Globus pallidus (tissue), 1 donor: ENCODE data around the gene ZFPM1.
"Not testable (repeated sequence)": the region's sequence is repeated elsewhere in the genome, so short reads cannot be mapped to it uniquely, and the experiment has no call there.

Source experiments
- DNase-seq: peaks from one replicate; pipeline ENCODE4 v3.0.0-alpha.2; 2015; ENCODE audit warnings: low spot score

ZFPM1 gene

DNA sequence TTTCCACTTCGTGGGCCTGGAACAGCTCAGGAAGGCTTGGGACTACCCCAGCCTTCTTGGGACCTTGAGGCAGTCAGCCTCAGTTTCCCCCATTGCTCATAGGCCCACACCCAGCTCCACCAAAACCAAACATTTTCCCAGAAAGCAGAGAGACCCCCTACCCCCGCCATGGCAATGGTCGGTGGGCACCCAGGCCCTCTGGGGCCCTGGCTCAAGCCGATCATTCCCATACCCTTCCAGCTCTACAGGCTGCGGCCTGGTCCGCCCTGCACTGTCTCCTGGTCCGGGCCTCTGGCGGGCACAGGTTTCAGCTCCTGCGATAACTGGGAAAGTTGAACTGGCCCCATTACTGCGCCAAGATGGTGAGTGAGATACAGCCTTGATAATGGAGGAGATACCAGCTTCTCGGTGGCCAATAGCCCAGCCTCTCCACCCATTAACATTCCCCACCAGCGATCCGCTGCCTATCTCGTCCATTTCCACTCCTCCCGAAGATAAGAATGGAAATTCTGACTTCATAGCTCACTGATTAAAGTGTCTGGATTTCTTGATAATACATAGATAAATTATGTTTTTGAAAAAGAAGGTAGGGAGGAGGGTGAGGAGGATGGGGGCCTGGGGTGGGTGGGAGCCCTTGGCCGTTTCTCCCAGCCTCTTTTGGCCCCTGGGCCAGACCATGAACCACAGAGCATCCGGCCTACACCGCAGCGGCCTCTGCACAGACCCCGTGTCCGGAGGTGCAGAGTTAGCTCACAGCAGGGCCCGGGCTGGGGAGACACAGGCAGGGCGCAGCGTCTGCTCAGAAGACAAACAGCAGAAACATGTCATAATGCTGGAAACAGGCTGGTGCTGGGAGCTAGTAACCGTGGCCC is 11.6 kb downstream of the ZFPM1 start:
- no peak for DNase-seq

DNA sequence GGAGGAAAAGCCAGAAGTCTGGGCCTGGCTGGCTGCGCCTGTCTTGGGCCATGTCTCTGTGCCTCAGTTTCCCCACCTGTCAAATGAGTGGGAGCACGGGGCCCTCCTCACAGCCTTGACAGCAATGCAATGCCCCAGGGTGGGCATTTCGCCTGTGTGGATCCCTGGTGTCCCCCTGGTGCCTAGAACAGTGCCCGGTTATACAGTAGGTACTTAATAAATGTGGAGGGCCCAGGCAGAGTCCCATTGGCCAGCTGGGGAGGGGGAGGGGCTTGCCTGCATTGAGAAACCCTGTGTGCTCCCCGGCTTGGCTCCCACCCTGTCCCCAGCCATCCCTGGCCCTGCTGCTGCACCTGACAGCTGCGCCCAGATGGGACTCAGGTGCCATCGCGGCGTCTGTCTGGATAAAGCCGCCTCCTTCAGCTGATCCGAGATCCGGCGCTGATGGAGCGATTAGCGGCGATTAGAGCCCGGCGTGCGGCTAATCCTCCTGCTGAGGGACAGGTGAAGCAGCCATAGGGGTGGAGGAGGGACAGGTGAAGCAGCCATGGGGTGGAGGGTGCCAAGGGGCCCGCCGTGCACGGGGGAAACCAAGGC is 12.4 kb downstream of the ZFPM1 start:
- DNase-seq, result no peak

DNA sequence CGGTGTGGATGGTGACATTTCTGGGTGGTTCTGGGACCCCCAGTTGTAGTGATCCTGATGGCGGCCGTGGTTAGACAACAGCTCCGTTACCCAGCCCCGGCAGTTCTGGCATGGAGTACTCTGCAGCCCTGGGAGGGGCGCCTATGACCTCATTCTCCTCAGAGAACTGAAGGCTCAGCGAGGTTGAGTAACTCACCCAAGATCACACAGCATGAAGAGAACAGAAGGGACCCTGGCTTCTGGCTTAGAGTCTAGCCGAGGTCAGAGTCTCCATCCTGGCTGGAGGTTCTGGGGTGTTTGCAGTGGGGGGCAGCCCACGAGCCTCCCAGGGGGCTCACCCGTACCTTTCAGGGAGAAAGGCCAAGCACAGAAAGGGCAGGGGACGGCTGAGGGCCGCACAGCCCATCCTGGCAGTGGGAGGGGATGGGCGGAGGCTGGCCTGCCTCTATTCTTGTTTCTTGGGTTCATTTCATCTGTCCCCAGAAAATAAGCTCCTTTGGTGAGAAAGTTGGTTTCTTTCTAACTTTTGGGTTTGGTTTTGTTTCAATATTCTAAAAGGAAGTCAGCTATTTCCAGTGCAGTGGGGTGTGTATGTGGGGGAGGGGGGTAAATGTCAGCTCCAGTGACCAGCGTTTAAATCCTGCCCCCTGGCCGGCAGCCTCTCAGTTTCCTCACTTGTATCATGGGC is 13.2 kb downstream of the ZFPM1 start:
- no peak for DNase-seq

DNA sequence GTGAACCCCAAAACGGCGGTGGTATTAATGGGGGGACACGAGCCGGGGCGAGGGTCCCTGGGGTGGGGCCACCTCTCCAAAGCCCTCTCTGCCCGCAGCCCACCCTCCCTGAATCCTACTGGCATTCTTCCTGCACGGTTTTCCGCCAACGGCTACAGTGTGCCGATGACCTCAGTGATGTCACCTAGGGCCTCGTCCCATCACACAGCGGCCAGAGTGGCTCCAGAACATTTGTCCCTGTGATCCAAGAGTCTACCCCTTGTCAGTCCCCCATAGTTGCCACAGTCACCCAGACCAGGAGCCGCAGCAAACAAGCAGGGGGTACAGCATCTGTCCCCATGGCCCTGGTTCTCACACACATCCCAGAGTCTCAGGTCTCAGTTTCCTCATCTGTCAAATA is 13.9 kb downstream of the ZFPM1 start:
- no peak for DNase-seq

DNA sequence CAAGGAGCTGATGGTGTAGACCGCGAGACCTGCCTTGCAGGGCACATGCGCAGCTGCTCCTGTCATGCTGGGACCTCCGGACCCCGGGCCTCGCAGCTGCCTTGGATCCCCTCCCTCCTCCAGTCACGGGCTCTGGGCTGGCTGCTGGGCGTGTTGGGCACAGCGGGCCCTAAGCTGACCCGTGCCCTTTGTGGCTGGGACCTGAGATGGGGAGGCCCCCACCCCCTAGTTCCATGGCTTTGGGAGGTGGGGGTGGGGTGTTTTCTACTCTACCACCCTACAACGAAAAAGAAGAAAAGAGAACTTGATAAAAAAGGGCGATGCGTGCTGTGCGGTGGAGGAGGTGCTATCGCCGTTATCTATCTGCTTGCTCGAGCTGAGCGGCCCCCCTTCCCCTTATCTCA is 14.5 kb downstream of the ZFPM1 start:
- DNase-seq, result no peak

DNA sequence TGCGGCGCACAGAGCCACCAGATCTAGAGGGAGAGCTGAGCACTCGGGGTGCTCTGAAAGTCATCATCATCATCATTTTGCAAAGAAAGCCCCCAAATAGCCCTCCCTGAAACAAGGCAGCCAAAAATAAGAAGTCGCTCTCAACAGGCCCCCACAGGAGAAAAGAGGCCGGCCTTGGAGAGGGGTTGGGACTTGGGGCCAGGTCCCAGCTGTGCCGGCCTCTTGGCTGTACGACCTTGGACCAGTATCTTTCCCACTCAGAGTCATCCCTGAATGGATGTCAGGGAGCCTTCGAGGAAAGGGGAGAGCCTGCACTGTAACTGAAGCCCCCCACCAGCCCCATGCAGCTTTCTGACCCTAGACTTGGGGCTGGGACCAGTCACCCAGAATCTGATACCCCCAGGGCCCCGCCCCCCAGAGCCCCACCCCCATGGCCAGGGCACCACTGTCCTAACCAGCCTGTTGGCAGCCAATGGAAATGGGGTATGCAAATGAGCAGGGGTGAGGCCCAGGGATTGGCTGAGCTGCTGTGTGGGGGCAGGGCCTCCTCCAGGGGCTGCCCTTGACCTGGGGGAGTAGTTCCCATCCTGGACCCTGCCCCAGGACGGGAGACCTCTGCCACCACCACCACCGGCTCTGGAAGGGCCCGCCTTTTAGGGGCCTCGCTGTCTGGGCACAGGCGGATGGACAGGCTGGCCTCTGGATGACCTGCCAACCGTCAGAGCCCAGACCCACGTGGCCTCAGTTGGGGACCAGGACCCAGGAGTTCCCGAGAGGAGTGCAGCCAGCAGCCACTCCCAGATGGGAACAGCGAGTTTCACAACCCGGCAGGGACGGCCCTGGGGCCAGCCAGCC is 15.4 kb downstream of the ZFPM1 start:
- no peak for DNase-seq

DNA sequence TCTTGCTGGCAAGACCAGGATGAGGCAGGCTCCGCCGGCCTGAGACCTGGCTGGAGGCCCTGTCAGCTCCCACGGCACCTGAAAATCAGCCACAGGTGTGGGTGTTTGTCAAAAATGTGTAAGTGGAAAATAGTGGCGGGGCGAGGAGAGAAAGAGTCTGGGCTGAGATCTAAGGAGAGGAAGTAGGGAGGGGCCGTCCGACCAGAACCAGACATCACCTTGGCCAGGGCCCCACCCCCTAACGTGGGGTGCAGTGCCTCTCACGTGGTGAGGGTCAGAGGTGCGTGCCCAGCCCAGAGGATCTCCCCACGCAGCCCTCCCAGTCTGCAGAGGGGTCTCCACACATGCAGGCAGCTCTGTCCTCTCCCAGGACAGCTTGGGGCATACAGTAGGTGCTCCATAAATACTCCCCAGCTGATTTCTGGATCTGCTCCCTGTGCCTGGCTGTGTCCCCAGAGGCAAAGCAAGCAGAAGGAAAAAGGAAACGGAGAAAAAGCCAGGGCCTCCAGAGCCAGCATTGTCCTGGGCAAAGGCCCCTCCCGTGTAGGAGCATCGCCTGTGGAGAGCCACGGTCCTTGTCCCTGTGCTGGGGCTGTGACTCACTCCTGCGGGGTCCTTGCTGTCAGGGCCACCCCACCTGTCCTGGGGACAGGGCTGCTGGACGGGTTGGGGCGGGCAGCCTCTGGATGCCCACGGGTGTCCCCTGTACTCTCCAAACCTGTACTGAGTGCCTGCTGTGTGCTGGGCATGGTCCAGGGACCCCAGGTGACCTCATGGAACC is 16.7 kb downstream of the ZFPM1 start:
- no peak for DNase-seq

DNA sequence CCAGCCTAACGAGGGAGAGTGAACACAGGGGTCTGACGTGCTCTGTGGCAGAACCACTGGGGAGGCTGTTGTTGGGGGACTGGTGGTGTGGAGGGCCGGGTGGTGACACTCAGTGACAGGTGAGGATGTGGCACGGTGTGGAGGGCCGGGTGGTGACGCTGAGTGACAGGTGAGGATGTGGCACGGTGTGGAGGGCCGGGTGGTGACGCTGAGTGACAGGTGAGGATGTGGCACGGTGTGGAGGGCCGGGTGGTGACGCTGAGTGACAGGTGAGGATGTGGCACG is 17.3 kb downstream of the ZFPM1 start:
- DNase-seq, result not testable (repeated sequence)

DNA sequence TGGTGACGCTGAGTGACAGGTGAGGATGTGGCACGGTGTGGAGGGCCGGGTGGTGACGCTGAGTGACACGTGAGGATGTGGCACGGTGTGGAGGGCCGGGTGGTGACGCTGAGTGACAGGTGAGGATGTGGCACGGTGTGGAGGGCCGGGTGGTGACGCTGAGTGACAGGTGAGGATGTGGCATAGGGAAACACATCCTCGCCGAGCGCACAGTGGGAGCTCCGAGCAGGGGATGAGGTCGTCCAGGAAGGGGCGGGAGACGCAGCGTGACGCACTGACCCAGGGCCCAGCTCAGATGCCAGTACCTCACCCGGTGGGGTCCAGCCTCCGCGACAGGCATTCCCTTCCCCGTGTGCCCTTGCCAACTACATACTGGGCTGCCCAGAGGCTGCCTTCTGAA is 17.6 kb downstream of the ZFPM1 start:
- not testable (repeated sequence) for DNase-seq

DNA sequence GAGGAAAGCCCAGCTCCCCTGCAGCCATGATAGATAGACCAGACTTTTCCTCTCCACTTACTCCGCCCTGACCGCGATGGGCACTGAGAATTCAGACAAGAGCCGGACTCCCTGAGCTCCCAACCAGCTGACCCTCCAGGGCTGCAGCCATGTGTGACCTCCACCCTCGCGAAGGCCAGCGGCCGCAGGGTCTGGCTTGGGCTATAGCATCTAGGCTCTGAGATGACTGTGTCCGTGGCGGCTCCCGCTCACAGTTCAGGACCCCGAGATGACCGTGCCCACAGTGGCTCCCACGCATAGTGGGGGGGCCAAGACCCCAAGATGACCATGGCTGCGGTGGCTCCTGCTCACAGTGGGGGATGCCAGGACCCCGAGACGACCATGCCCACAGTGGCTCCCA is 18.0 kb downstream of the ZFPM1 start:
- no peak for DNase-seq

DNA sequence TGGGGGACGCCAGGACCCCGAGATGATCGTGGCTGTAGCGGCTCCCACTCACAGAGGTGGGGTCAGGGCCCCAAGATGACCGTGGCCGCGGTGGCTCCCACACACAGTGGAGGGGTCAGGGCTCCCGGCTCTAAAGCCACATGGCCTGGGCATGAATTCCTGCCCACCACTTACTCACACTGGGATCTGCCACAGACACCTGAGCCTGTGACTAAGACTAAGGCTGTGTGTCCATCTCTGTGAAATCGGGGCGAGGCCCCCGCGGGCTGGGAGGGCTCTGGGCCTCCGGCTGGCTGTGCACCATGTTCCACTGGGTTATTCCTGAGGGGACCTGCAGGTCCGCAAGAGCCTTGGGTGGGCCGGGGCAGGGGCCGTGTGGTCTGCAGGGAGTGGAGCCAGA is 18.5 kb downstream of the ZFPM1 start:
- no peak for DNase-seq

DNA sequence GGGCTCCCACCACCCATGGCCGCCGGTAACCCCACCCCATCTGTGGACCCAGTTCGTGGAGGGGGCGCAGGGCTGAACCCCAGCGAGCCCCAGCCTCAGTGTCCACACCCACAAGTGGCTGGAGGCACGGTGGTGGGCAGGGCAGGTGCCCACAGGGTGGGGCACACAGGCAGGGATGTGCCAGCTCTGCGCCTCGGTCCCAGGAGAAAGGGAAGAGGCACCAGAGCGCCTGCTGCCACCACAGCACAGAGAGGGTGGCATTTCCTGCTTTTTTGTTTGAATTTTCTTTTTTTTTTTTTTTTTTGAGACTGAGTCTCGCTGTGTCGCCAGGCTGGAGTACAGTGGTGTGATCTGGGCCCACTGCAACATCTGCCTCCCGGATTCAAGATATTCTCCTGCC is 19.0 kb downstream of the ZFPM1 start:
- DNase-seq, result no peak

DNA sequence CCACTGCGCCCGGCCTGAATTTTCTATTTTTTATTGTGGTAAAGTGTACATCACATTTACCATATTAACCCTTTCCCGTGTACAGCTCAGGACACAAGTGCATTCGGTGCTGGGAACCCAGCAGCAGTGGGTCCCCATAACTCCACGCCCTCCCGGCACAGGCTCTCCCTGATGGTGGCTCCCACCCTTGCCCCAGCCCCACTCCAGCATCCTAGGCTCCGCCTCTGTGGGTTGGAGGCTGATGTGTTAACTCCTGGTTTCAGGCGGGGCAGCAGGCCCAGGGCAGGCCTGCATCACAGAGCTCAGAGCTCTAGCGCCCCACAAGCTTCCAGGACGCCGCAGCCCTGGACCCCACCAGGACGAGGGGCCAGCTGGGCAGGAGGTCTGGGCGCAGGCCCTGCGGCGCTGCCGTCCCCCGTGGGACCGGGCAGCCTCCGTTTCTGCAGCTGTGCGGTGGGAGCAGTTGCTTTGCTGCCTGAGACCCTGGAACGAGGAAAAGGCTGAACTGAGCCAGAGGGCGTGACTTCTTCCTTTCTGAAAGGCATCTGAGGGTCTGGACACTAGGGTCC is 19.6 kb downstream of the ZFPM1 start:
- DNase-seq, result no peak

DNA sequence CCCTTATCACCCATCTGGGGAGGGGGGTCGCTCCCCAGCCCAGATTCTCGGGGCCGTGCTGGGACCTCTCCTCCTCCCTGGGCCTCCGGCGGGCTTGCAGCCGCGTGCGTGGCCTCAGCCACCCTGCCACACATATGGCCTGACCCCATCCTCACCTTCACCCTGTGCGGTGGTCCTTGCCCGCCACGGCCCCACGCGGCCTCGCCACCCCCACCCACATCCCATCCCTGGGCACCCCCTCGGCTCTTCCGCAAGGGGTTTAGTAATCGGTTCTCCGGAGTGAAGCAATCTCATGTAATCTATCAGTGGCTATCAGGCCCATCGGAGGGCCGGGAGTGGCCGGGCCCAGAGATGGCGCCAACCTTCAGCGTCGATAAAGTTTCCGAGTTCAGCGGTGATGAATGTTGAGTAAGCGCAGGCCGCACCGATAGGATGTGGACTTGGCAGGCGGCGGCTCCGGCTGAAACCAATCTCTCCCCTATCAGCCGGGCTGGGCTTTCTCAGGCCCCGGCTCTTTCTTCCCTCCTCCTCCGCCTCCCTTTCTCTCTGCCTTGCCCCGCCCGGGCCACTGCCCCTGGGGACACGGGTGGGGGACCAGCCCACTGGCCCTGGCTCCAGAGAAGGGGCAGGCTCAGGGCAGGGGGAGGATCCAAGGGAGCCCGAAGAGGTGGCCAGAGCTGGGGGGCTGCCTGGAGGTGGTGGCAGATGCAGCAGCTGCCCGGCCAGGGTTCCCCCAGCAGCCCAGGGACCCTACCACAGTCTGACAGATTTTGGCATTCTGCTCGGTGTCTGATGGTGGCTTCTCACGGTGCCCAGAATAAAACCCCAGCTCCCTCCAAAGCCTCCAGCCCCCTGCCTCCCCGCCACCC is 20.8 kb downstream of the ZFPM1 start:
- DNase-seq, result no peak

DNA sequence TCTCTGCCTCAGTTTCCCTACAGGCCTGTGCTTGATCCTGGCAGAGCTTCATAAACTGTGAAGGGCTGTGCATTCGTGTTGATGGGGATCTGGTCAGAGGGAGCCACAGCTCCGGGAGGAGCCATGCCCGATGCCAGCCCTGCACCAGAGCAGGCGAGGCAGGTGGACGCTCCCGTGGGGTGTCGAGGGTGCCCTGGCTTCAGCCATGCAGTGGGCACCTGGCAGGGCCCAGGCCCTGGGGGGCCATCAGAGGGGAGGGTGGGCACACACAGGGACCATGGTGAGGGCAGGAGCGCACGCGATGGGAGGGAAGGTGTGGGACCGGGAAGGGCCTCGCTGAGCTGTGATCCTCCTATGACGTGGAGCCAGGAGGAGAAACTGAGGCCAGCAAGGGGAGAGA is 22.0 kb downstream of the ZFPM1 start:
- no peak for DNase-seq

DNA sequence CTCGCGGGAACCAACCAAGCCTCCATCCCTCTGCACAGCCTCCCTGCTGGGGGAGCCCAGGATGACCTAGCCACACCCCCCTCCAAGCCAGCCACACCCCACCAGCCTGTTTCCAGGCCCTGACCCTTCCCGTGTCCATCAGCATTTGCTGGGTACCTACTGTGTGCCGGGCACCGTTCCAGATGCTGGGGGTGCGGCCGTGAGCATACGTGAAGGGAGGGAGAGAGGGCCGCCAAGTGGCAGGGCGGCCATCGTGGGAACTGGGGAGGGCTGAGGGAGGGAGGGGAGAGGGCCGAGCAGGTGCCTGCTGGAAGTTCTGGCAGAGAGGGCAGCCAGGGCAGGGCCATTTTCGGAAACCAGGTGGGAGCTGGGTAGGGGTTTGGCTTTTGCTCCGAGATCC is 23.1 kb downstream of the ZFPM1 start:
- no peak for DNase-seq

DNA sequence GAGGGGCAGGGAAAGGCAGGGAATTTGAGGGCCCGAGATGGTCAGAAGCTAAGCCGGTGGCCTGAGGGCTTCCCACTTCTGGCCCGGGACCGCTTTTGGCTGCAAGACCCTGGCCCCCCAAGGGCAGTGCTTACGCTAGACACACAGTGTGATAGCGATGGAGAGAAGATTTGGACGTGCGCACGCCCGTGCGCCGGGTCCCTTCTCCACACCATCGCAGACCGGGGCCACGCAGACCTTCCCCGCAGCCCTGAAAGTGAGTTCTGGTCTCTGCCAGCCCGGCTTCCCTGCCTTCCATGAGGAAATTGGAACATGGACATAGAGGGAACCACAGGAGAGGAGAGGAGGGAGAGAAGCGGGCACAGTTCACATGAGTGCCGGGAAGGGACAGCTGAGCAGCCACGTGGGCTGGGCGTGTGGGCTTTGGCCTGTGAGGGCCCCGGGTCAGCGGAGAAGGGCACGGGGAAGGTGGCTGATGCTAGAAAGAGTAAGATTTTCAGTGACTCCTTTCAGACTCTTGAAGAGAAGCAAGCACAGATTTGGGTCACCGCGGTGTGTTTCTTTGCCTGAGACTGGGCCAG is 23.8 kb downstream of the ZFPM1 start:
- no peak for DNase-seq

DNA sequence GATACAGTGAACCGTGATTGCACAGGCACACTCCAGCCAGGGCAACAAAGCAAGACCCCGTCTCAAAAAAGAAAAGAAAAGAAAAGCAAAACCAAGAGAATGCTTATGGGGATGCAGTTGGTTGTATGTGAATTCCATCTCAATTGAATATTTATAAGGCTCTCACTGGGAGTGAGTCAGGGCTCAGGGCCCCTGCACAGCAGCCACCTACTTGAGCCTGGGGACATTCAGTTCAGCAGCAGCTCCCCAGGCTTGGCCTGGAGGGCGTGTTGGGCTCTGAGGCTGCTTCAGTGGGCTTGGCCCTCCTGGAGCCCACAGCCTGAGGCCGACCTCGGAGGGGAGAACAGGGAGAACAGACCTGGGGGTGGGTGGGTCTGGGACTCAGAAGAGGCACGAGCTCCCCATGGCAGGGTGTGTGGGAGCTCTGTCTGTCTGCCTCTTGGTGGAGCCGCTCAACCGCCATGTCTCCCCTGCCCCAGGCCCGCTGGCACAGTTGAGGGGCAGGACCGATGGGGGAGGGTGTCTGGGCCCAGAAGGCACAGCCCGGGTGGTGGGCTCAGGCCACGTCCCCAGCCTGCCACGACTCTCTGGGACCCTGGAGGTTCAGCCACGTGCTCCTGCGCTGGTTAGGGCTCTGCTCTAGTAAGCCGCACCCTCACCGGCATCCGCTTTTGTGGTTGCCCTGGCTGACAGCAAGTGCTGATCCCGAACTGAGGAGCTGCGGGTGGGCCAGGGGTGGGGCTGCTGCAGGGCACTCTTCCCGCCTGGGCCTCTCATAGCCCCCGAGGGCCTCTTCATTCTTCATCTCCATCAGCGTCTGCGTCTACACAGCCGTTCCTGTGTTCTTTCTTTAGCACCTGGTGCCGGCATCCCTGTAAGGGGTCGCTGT is 24.8 kb downstream of the ZFPM1 start:
- no peak for DNase-seq
